K562 (cell line): Measurements from ENCODE around the gene CUX1. TPM values are rescaled to one million over a fixed set of nuclear protein-coding genes. Genes with fewer than 3 reads are reported as not detected.

Experiments used
- DIDO1 ChIP-seq: fragments of 450-650 bp; IDR thresholded peaks from 2 replicates; pipeline ENCODE4 v1.6.1; 2016; ENCODE audit warnings: low read depth, missing biosample characterization, missing genetic modification characterization
- EP300 ChIP-seq: IDR thresholded peaks from 2 replicates; pipeline ENCODE4 v1.6.1; 2012; ENCODE audit warnings: low read length, improper control_type of control experiment
- FOXK2 ChIP-seq, 2 experiments: fragments of 450-650 bp; IDR thresholded peaks in 1 of 2; conservative IDR thresholded peaks in 1 of 2; 2 replicates each; pipeline ENCODE4 v1.6.1; 2016; ENCODE audit warnings: low read depth in 2 of 2, mild to moderate bottlenecking in 1 of 2
- GATA2 ChIP-seq: sonication (generic); formaldehyde crosslinking; IDR thresholded peaks from 2 replicates; pipeline ENCODE4 v1.4.0; 2020; ENCODE audit warnings: mild to moderate bottlenecking, missing genetic modification reagents
- MGA ChIP-seq: fragments of 450-650 bp; IDR thresholded peaks from 2 replicates; pipeline ENCODE4 v1.6.1; 2016; ENCODE audit warnings: mild to moderate bottlenecking, moderate library complexity
- MNT ChIP-seq, 2 experiments: fragments of 450-650 bp; conservative IDR thresholded peaks; 2 replicates each; pipeline ENCODE4 v1.6.1; 2017; ENCODE audit warnings: mild to moderate bottlenecking in 2 of 2, moderate library complexity in 2 of 2
- MTA3 ChIP-seq: fragments of 450-650 bp; formaldehyde crosslinking; IDR thresholded peaks from 2 replicates; pipeline ENCODE4 v1.6.1; 2017; ENCODE audit warnings: mild to moderate bottlenecking, borderline replicate concordance
- NR1H2 ChIP-seq: sonication (generic); formaldehyde crosslinking; IDR thresholded peaks from 2 replicates; pipeline ENCODE4 v1.4.0; 2020; ENCODE audit warnings: mild to moderate bottlenecking, missing genetic modification reagents
- RBFOX2 ChIP-seq: fragments of 200-400 bp; formaldehyde crosslinking; IDR thresholded peaks from 2 replicates; pipeline ENCODE4 v1.6.1; 2017; ENCODE audit warnings: low read depth, mild to moderate bottlenecking, low read length, moderate library complexity
- SUPT5H ChIP-seq: fragments of 450-650 bp; IDR thresholded peaks from 2 replicates; pipeline ENCODE4 v1.6.1; 2016
- TRIM24 ChIP-seq, 2 experiments: fragments of 450-650 bp; IDR thresholded peaks; 2 replicates each; pipeline ENCODE4 v1.6.1; 2016
- ZBTB17 ChIP-seq: fragments of 450-650 bp; formaldehyde crosslinking; IDR thresholded peaks from 2 replicates; pipeline ENCODE4 v1.4.0; 2020; ENCODE audit warnings: mild to moderate bottlenecking
- ZNF699 ChIP-seq: fragments of 250-450 bp; sonication (Bioruptor Pico); IDR thresholded peaks from 2 replicates; pipeline ENCODE4 v1.8.0; 2021; ENCODE audit warnings: mild to moderate bottlenecking, moderate library complexity; ENCODE audit not compliant: insufficient replicate concordance
- ZNF77 ChIP-seq: fragments of 250-450 bp; sonication (Bioruptor Pico); IDR thresholded peaks from 2 replicates; pipeline ENCODE4 v1.5.0; 2020
- polyA plus RNA-seq, 8 experiments: library from polyadenylated mRNA; depleted of rRNA in 4 of 8; stranded (reverse) in 5 of 8; unstranded in 3 of 8; fragments of >200 nt; fragmentation: Nextera tagmentation in 2 of 8; fragmentation: Illumina TruSeq in 1 of 8; extraction: Ambion mirVana in 2 of 8; extraction: Trizol in 1 of 8; gene quantifications; 2 replicates each; pipeline versions ENCODE4 v1.2.1 to v1.2.3, GENCODE V29; 2011 to 2014; ENCODE audit warnings: inconsistent platforms in 1 of 8, missing spikeins in 1 of 8
- total RNA-seq, 7 experiments: library from RNA; depleted of rRNA in 6 of 7; stranded (reverse); fragments of >200 nt in 6 of 7; fragmentation: Illumina TruSeq in 2 of 7; extraction: Trizol in 2 of 7; gene quantifications; 2 replicates each; pipeline versions ENCODE4 v1.2.1 to v1.2.3, GENCODE V29; 2011 to 2021; ENCODE audit warnings: low replicate concordance in 1 of 7
- TF ChIP-seq, protein P1 (sequence below): fragments of 250-450 bp; sonication (Bioruptor Pico); IDR thresholded peaks from 2 replicates; pipeline ENCODE4 v1.9.0; 2021; ENCODE audit warnings: mild to moderate bottlenecking

CUX1 gene
- total and polyA plus RNA-seq, 9 of the 15 experiments (the other 6 are each of a cell fraction or from before 2014, with no cell fraction given) = 3.6 to 55.3 (median 25.2) TPM

GRCh38 chr7:102080434-102081243, 263.2 kb downstream of the CUX1 start (continued):
- TF ChIP-seq NR1H2 (CRISPR knock-in tag) (no peak), FOXK2 (conservative IDR thresholded peaks at IDR 0.05 in 1 of 2, IDR thresholded peaks at IDR 0.05 in 1 of 2; ENCODE audit: low read depth in 2 of 2) (peak; percentile 99 to 100), DIDO1 (tag) (no peak), EP300 (peak; percentile 94), MNT (conservative IDR thresholded peaks at IDR 0.05) (peak; percentile 70 to 89; a peak in 2 of 4 replicates), MGA (peak; percentile 85; the same call in 1 of the 2 replicates), ZBTB17 (CRISPR knock-in tag) (no peak), MTA3 (peak; percentile 75; the same call in 1 of the 2 replicates), TRIM24 (IDR thresholded peaks at IDR 0.05) (peak; percentile 31 to 89), ZNF699 (CRISPR knock-in tag) (no peak), RBFOX2 (no peak; the same call in none of the 2 replicates), ZNF77 (CRISPR knock-in tag) (no peak), GATA2 (CRISPR knock-in tag) (peak; percentile 85), SUPT5H (0 out of 2 replicates have a peak, but pooled peaks have one; percentile 43)
- TF ChIP-seq, protein P1, sequence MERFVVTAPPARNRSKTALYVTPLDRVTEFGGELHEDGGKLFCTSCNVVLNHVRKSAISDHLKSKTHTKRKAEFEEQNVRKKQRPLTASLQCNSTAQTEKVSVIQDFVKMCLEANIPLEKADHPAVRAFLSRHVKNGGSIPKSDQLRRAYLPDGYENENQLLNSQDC (CRISPR knock-in tag) = no peak
